VCaP (cell line): ENCODE data around the gene CACNA1B.

Source experiments
- H3K27ac ChIP-seq: fragments of 450-650 bp; 2 replicates; pipeline ENCODE4 v1.5.1; 2017
- CTCF ChIP-seq: fragments of 450-650 bp; conservative IDR thresholded peaks from 2 replicates; pipeline ENCODE4 v1.5.1; 2017; ENCODE audit warnings: mild to moderate bottlenecking, moderate library complexity

Gene CACNA1B

GRCh38 chr9:138117101-138117750 lies 239.6 kb downstream of the CACNA1B start:
- no peak overlapping the region for H3K27ac ChIP-seq
- TF ChIP-seq CTCF: no peak

GRCh38 chr9:138117836-138118235 lies 240.3 kb downstream of the CACNA1B start:
- no peak for TF ChIP-seq CTCF

GRCh38 chr9:138118601-138119071 lies 241.1 kb downstream of the CACNA1B start:
- no peak for TF ChIP-seq CTCF
- no peak overlapping the region for H3K27ac ChIP-seq

More at GRCh38 chr9:138117836-138118235, 240.3 kb downstream of the CACNA1B start:
- no peak overlapping the region for H3K27ac ChIP-seq

GRCh38 chr9:138119202-138120027 lies 241.8 kb downstream of the CACNA1B start:
- TF ChIP-seq CTCF: no peak
- H3K27ac ChIP-seq: no peak overlapping the region

GRCh38 chr9:138120072-138120471 lies 242.5 kb downstream of the CACNA1B start:
- TF ChIP-seq CTCF: no peak
- no peak overlapping the region for H3K27ac ChIP-seq

GRCh38 chr9:138120511-138121437 lies 243.2 kb downstream of the CACNA1B start:
- no peak overlapping the region for H3K27ac ChIP-seq
- no peak for TF ChIP-seq CTCF
